Forelimb muscle (tissue), 1 donor: ENCODE results near the gene SNED1. TPM values are rescaled to one million over a fixed set of nuclear protein-coding genes. Genes with fewer than 3 reads are reported as not detected.

Experiments used
- DNase-seq: peaks from one replicate; pipeline ENCODE4 v3.0.0-alpha.2; 2013; ENCODE audit warnings: low read depth
- polyA plus RNA-seq: library from polyadenylated mRNA; unstranded; fragments of 120-200 nt; gene quantifications from one replicate; pipeline ENCODE4 v1.2.1, GENCODE V29; 2013; ENCODE audit not compliant: insufficient read length

The SNED1 gene
- polyA plus RNA-seq, 1 donor, result 3.6 TPM

GRCh38 chr2:241129086-241129871 lies 130.9 kb downstream of the SNED1 start:
- DNase-seq, result no peak

GRCh38 chr2:241130316-241130715 lies 131.9 kb downstream of the SNED1 start:
- DNase-seq, result no peak

DNA sequence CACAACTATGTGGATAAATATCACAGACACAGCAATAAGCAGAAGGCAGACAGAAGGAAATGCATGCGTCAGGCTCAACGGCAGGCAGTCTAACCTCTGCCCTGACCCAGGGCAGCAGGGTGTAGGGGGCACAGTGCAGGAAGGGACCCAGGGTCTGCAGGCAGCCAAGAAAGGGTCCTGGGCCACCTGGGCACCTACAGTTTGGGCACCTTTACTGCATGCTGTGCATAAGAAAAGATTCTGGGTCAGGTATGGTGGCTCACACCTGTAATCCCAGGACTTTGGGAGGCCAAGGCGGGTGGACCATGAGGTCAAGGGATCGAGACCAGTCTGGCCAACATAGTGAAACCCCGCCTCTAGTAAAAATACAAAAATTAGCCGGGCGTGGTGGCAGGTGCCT lies 133.1 kb downstream of the SNED1 start:
- DNase-seq, result no peak

DNA sequence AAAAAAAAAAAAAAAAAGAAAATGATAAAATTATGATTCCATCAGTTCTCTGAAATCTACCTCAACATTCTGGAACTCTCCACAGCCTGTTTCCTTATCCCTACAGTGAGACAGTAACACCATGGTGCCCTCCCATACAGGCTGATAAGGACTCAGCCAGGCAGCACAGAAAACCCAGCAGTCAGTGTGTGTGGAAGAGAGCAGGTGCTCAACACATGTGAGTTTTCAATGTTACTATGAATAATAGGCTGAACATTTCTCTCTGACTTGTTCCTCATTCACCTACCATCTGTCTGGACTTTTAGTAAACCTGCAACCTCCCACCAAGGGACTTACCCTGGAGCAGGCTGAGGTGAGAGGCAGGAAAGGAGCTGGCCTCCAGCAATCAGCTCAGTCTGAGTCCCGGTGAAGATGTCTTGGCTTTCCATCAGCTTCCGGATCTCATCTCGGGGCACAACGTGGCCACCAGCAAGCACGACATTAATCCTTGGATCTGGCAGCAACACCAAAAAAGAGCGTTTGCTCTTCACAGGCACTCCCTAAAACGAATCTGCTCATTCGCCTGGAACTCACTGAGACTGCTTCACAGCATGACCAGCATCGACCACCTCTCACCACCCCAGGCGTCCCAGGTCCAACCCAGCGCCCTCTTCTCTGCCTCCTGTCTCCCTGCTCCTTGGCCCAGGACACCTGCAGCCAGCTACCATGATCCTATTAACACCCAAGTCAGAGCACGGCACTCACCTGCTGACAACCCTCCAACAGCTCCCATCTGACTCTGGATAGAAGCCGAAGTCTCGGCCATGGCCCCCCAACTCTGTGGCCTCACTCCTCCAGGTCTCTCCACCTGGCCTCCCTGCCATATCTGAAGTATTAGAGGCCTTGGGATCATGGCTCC lies 134.4 kb downstream of the SNED1 start:
- no peak for DNase-seq

DNA sequence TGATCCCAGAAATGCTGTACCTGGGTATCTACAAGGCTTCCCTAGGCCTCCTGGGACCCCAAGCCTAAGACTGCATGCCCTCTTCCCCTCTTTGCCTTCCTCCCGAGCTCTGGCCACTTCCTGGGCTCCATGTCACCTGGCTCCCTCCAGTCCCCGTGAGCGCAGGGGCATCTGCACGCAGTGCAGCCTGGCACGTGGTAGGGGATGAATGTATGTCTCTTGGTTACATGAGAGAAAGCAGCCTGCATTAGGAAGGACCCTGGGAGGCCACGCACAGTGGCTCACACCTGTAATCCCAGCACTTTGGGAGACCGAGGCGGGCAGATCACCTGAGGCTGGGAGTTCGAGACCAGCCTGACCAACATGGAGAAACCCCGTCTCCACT lies 135.0 kb downstream of the SNED1 start:
- DNase-seq, result no peak

DNA sequence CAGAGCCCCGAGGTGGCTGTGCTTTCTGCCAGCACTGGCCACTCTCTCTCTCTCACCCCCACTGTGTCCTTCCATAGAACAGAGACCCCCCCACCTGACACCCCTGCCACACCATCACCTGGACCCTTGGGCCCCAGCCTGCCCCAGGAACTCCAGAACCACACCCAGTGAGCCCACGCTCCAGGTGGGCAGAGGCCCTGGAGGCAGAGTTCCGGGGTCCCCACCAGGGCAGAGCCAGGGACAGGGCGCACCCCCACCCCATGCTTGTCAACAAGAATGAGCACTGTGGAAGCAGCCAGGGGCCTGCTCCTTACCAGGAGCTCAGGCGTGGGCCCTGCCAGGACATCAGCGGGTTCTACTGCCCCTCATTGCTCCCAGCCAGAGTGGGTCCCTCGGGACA lies 136.3 kb downstream of the SNED1 start:
- no peak for DNase-seq

DNA sequence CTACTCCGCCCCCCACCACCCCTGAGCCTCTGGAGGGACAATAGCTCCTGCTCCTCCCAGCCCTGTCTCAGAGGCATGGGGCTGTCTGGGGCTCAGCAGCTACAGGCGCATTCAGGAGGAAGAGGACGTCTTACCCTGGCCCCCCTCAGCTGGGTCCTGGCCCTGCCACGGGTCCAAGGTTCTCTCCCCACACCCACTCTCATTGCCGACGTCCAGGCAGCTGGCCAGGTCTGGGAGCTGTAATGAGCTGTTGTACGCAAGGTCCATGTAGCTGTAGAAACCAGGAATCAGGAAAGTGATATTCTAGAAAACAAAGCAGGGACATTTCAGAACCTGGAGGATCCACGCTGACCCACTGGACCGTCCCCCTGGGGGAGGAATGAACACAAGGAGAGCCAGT lies 137.3 kb downstream of the SNED1 start:
- DNase-seq, result no peak

- no peak for DNase-seq
These were observed 137.8 kb downstream of the SNED1 start for GRCh38 chr2:241136191-241136590.

- no peak for DNase-seq
These were observed 138.3 kb downstream of the SNED1 start for GRCh38 chr2:241136661-241137260.

GRCh38 chr2:241137276-241138190 lies 139.1 kb downstream of the SNED1 start:
- DNase-seq, result no peak

GRCh38 chr2:241138471-241138870 lies 140.1 kb downstream of the SNED1 start:
- DNase-seq, result no peak

GRCh38 chr2:241139531-241140444 lies 141.4 kb downstream of the SNED1 start:
- no peak for DNase-seq

DNA sequence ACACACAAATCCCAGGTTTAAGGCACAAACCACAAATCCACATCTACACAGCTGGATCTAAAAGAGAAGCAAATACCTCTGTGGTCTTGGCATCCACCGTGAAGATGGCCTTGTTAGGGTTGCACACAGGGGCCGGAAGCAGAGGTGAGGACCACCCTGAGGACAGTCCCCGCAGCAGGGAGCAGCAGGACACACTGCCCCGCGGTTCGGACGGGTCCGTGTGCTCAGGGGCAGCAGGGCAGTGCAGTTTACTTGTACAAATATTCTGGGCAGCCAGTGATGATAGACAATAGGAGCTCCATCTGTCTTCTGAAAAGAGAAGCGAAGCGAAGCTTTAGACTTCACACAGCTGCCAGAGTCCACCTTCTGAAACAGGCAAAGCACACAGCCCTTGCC lies 142.0 kb downstream of the SNED1 start:
- no peak for DNase-seq

- no peak for DNase-seq
These were observed 142.9 kb downstream of the SNED1 start for GRCh38 chr2:241141214-241141770.

DNA sequence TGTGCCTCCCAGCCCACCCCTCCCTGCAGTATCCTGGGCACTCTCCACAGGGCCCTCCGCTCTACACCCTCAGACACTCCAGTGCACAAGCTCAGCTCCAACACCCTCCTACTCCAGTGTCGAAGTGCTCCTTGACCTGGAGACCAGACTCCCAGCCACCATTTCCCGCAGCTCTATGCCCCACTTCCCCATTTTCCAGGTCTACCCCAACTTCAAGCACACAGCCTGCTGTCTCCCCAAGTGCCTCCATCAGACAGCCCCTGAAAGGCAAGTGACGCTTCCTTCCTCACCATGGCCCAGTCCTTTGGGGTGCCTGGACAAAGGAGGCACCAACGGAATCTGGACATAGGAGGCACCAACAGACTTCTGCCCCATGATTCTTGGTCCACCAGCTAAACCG lies 143.6 kb downstream of the SNED1 start:
- no peak for DNase-seq

- DNase-seq, result no peak
These were observed 144.2 kb downstream of the SNED1 start for GRCh38 chr2:241142593-241142992.
